ENCODE data around the gene TIE1.

DNA sequence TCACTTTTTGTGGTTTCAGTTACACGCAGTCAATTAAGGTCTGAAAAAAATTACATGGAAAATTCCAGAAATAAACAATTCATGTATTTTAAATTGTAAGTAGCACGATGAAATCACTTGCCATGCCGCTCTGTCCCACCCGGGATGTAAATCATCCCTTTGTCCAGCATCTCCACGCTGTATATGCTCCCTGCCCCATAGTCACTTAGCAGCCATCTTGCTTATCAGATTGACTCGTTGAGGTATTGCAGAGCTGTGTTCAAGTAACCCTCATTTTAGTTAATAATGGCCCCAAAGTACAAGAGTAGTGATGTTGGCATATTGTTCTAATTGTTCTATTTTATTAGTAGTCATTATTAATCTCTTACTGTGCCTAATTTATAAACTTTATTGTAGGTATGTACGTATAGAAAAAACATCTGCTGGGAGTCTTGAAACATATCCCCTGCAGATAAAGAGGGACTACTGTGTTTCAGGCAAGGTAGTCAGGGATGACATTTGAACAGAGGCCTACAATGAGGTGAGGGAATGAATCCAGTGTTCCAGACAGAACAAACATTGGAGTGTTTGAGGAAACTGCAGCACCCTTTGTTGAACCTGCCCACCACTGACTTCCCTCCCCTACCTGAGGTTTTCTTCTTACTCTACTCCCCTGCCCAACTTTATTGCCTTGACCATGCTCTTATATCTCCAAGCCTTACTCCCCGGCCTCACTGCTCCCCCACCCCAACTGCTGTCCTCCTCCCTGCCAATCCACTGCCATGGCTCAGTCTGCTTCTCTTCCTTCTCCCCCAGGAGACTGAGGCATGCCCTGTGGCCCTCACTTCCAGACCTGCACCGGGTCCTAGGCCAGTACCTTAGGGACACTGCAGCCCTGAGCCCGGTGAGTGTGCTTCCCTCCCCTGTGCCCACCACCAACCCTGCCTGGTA is 50.9 kb downstream of the TIE1 start:
- TF ChIP-seq POLR2A (IDR thresholded peaks at IDR 0.05): no peak
- TF ChIP-seq, protein P1, sequence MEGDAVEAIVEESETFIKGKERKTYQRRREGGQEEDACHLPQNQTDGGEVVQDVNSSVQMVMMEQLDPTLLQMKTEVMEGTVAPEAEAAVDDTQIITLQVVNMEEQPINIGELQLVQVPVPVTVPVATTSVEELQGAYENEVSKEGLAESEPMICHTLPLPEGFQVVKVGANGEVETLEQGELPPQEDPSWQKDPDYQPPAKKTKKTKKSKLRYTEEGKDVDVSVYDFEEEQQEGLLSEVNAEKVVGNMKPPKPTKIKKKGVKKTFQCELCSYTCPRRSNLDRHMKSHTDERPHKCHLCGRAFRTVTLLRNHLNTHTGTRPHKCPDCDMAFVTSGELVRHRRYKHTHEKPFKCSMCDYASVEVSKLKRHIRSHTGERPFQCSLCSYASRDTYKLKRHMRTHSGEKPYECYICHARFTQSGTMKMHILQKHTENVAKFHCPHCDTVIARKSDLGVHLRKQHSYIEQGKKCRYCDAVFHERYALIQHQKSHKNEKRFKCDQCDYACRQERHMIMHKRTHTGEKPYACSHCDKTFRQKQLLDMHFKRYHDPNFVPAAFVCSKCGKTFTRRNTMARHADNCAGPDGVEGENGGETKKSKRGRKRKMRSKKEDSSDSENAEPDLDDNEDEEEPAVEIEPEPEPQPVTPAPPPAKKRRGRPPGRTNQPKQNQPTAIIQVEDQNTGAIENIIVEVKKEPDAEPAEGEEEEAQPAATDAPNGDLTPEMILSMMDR (IDR thresholded peaks at IDR 0.05): no peak
